GM21423 (cell line): Measurements from ENCODE around the gene CHST3.
"Not testable (repeated sequence)": the region's sequence is repeated elsewhere in the genome, so short reads cannot be mapped to it uniquely, and the experiment has no call there.

Source experiments
- ATAC-seq: cut with Tn5 transposase; IDR thresholded peaks from one replicate; pipeline ENCODE4 v1.9.1; 2021; ENCODE audit warnings: mild to moderate bottlenecking, moderate library complexity; ENCODE audit not compliant: unreplicated experiment

The CHST3 gene

GRCh38 chr10:71985542-71986250 lies 21.5 kb downstream of the CHST3 start:
- no peak for ATAC-seq

GRCh38 chr10:71988895-71989294 lies 24.7 kb downstream of the CHST3 start:
- not testable (repeated sequence) for ATAC-seq

GRCh38 chr10:71989661-71990454 lies 25.7 kb downstream of the CHST3 start:
- no peak for ATAC-seq

- no peak for ATAC-seq
These were observed 26.6 kb downstream of the CHST3 start for GRCh38 chr10:71990706-71991269.

- no peak for ATAC-seq
These were observed 31.3 kb downstream of the CHST3 start for GRCh38 chr10:71995449-71995848.

GRCh38 chr10:71995887-71996575 lies 31.8 kb downstream of the CHST3 start:
- no peak for ATAC-seq

- no peak for ATAC-seq
These were observed 32.6 kb downstream of the CHST3 start for GRCh38 chr10:71996592-71997371.

GRCh38 chr10:71998119-71998839 lies 34.1 kb downstream of the CHST3 start:
- no peak for ATAC-seq

- no peak for ATAC-seq
These were observed 34.6 kb downstream of the CHST3 start for GRCh38 chr10:71998840-71999194.

GRCh38 chr10:71999360-72000072 lies 35.3 kb downstream of the CHST3 start:
- ATAC-seq, result no peak

GRCh38 chr10:72000073-72001032 lies 36.2 kb downstream of the CHST3 start:
- no peak for ATAC-seq

- no peak for ATAC-seq
These were observed 36.8 kb downstream of the CHST3 start for GRCh38 chr10:72001033-72001395.

GRCh38 chr10:72002354-72003295 lies 38.4 kb downstream of the CHST3 start:
- no peak for ATAC-seq

GRCh38 chr10:72006026-72006425 lies 41.8 kb downstream of the CHST3 start:
- no peak for ATAC-seq

GRCh38 chr10:72007246-72007892 lies 43.2 kb downstream of the CHST3 start:
- no peak for ATAC-seq

GRCh38 chr10:72008096-72008981 lies 44.1 kb downstream of the CHST3 start:
- ATAC-seq, result no peak
